H1 (cell line): ENCODE measurements around the gene ANO2. TPM values are rescaled to one million over a fixed set of nuclear protein-coding genes. Genes with fewer than 3 reads are reported as not detected.

Experiments used
- CTCF ChIA-PET: fragments of 300-600 bp; sonication (Branson Sonifier 250); formaldehyde crosslinking; loops from one replicate; lab custom pipeline; 2021; ENCODE audit not compliant: partially characterized antibody; lab: Charles Lee
- POLR2A ChIA-PET: fragments of 300-600 bp; sonication (Branson Sonifier 250); formaldehyde crosslinking; loops from one replicate; lab custom pipeline; 2021; ENCODE audit warnings: inconsistent platforms; ENCODE audit not compliant: partially characterized antibody; lab: Charles Lee
- DNase-seq, 2 experiments: peaks; one replicate each; pipeline versions ENCODE4 v3.0.0 to v3.0.0-alpha.2; 2010 to 2022; ENCODE audit warnings: low spot score in 2 of 2, low read depth in 1 of 2, mixed read lengths in 1 of 2
- FAIRE-seq: peaks from 2 replicates; lab custom pipeline; 2011; peaks lifted over from hg19 to GRCh38; lab: Jason Lieb, UNC
- H2AFZ ChIP-seq: 2 replicates; pipeline ENCODE4 v1.8.1; 2012; ENCODE audit warnings: low read length, inconsistent platforms
- H2AK5ac ChIP-seq: 2 replicates; pipeline ENCODE4 v1.6.1; 2013; ENCODE audit warnings: low read depth, low read length
- H2BK120ac ChIP-seq: replicated peaks from 2 replicates; pipeline ENCODE3; 2013; ENCODE audit warnings: low read depth, low read length, inconsistent platforms
- H2BK12ac ChIP-seq: 2 replicates; pipeline ENCODE4 v1.6.1; 2013; ENCODE audit warnings: low read depth, low read length
- H2BK15ac ChIP-seq: 2 replicates; pipeline ENCODE4 v1.6.1; 2013; ENCODE audit warnings: low read length
- H2BK20ac ChIP-seq: 2 replicates; pipeline ENCODE4 v1.6.1; 2013; ENCODE audit warnings: low read length
- H2BK5ac ChIP-seq: 2 replicates; pipeline ENCODE4 v1.6.1; 2013; ENCODE audit warnings: low read depth, low read length
- H3K14ac ChIP-seq: 2 replicates; pipeline ENCODE4 v1.6.1; 2013; ENCODE audit warnings: inconsistent platforms; ENCODE audit not compliant: insufficient read length
- H3K18ac ChIP-seq: 2 replicates; pipeline ENCODE4 v1.6.1; 2013; ENCODE audit warnings: low read length; ENCODE audit errors: extremely low read depth
- H3K23ac ChIP-seq: 2 replicates; pipeline ENCODE4 v1.6.1; 2013; ENCODE audit warnings: inconsistent platforms; ENCODE audit not compliant: insufficient read length
- H3K23me2 ChIP-seq: 2 replicates; pipeline ENCODE4 v1.6.1; 2013; ENCODE audit warnings: low read depth, low read length
- H3K27ac ChIP-seq: 2 replicates; pipeline ENCODE4 v1.6.1; 2011; ENCODE audit warnings: low read depth, low read length, inconsistent platforms
- H3K27me3 ChIP-seq, 4 experiments: replicated peaks in 1 of 4; 1 replicate in 1 of 4; 2 replicates in 3 of 4; pipeline versions ENCODE4 v1.6.1 to v1.8.1; 2011 to 2013; ENCODE audit warnings: low read length in 3 of 4, mild to moderate bottlenecking in 3 of 4, inconsistent platforms in 2 of 4, mixed read lengths in 2 of 4, moderate library complexity in 1 of 4; ENCODE audit not compliant: control insufficient read depth in 3 of 4, insufficient read depth in 3 of 4; ENCODE audit errors: extremely low read depth in 1 of 4
- H3K36me3 ChIP-seq, 4 experiments: 2 replicates each; pipeline versions ENCODE4 v1.6.1 to v1.8.1; 2011 to 2013; ENCODE audit warnings: mild to moderate bottlenecking in 4 of 4, low read length in 3 of 4, moderate library complexity in 2 of 4, control low read depth in 1 of 4, inconsistent platforms in 1 of 4; ENCODE audit not compliant: insufficient read depth in 4 of 4, control insufficient read depth in 2 of 4
- H3K4ac ChIP-seq: replicated peaks from 2 replicates; pipeline ENCODE3; 2013; ENCODE audit warnings: low read length, low read depth, mixed read lengths, inconsistent platforms; ENCODE audit not compliant: insufficient read length
- H3K4me1 ChIP-seq, 4 experiments: replicated peaks in 1 of 4; 1 replicate in 1 of 4; 2 replicates in 3 of 4; pipeline versions ENCODE4 v1.6.1 to v1.8.1; 2011 to 2013; ENCODE audit warnings: low read length in 3 of 4, inconsistent platforms in 2 of 4, mixed read lengths in 1 of 4; ENCODE audit not compliant: insufficient read depth in 4 of 4, control insufficient read depth in 3 of 4
- H3K4me2 ChIP-seq, 2 experiments: 2 replicates each; pipeline versions ENCODE4 v1.6.1 to v1.8.1; 2011 to 2013; ENCODE audit warnings: low read depth in 2 of 2, low read length in 2 of 2, control low read depth in 1 of 2, inconsistent platforms in 1 of 2, mild to moderate bottlenecking in 1 of 2; ENCODE audit not compliant: insufficient read depth in 1 of 2
- H3K4me3 ChIP-seq, 4 experiments: fragments of 200-600, 300-600 bp in 1 of 4; sonication (generic), shearing (Covaris generic), sonication (Bioruptor Twin) in 1 of 4; 2 replicates each; pipeline versions ENCODE4 v1.5.1 to v1.8.1; 2011 to 2016; ENCODE audit warnings: low read length in 4 of 4, low read depth in 3 of 4, control low read depth in 2 of 4, inconsistent platforms in 2 of 4, mild to moderate bottlenecking in 2 of 4, mixed read lengths in 1 of 4, moderate library complexity in 1 of 4; ENCODE audit not compliant: insufficient read depth in 2 of 4; ENCODE audit errors: extremely low read depth in 1 of 4
- H3K56ac ChIP-seq: replicated peaks from 2 replicates; pipeline ENCODE3; 2013; ENCODE audit warnings: low read depth, mild to moderate bottlenecking, mixed read lengths, low read length, inconsistent platforms; ENCODE audit not compliant: insufficient read length
- H3K79me1 ChIP-seq: 2 replicates; pipeline ENCODE4 v1.6.1; 2013; ENCODE audit warnings: low read depth, low read length, control low read depth
- H3K79me2 ChIP-seq, 2 experiments: 2 replicates each; pipeline versions ENCODE4 v1.6.1 to v1.8.1; 2012 to 2013; ENCODE audit warnings: low read length in 2 of 2, mild to moderate bottlenecking in 2 of 2, inconsistent platforms in 1 of 2; ENCODE audit not compliant: insufficient read depth in 2 of 2, control insufficient read depth in 1 of 2
- H3K9ac ChIP-seq, 4 experiments: replicated peaks in 1 of 4; 1 replicate in 1 of 4; 2 replicates in 3 of 4; pipeline versions ENCODE4 v1.6.1 to v1.8.1; 2011 to 2013; ENCODE audit warnings: low read depth in 3 of 4, low read length in 3 of 4, control low read depth in 2 of 4, mild to moderate bottlenecking in 2 of 4, moderate library complexity in 2 of 4, inconsistent platforms in 1 of 4; ENCODE audit errors: extremely low read depth in 1 of 4
- H3K9me3 ChIP-seq, 2 experiments: 2 replicates each; pipeline versions ENCODE4 v1.6.1 to v1.8.1; 2012 to 2013; ENCODE audit warnings: mild to moderate bottlenecking in 2 of 2, moderate library complexity in 2 of 2, control low read depth in 1 of 2, inconsistent platforms in 1 of 2, low read depth in 1 of 2, low read length in 1 of 2, mixed read lengths in 1 of 2; ENCODE audit not compliant: insufficient read depth in 2 of 2
- H4K20me1 ChIP-seq, 2 experiments: replicated peaks in 1 of 2; 2 replicates each; pipeline versions ENCODE3 to v1.8.1; 2011 to 2013; ENCODE audit warnings: inconsistent platforms in 2 of 2, low read length in 2 of 2, mild to moderate bottlenecking in 1 of 2; ENCODE audit not compliant: insufficient read depth in 2 of 2, control insufficient read depth in 1 of 2
- H4K5ac ChIP-seq: 2 replicates; pipeline ENCODE4 v1.6.1; 2013; ENCODE audit warnings: low read length, low read depth, mixed read lengths, inconsistent platforms; ENCODE audit not compliant: insufficient read length
- H4K8ac ChIP-seq: 2 replicates; pipeline ENCODE4 v1.8.0; 2013; ENCODE audit warnings: mild to moderate bottlenecking, moderate library complexity, low read length, inconsistent platforms; ENCODE audit not compliant: insufficient read depth; ENCODE audit errors: extremely low read depth
- H4K91ac ChIP-seq: replicated peaks from 2 replicates; pipeline ENCODE3; 2013; ENCODE audit warnings: low read length, mixed read lengths, inconsistent platforms; ENCODE audit not compliant: insufficient read length
- ASH2L ChIP-seq: fragments of 200-600, 300-600 bp; sonication (generic); IDR thresholded peaks from one replicate; pipeline ENCODE4 v1.7.1; 2017; ENCODE audit warnings: low read length
- BACH1 ChIP-seq: IDR thresholded peaks from 2 replicates; pipeline ENCODE4 v1.6.1; 2012; ENCODE audit warnings: low read length, improper control_type of control experiment
- CHD1 ChIP-seq: IDR thresholded peaks from 2 replicates; pipeline ENCODE4 v1.6.1; 2012; ENCODE audit warnings: low read depth, low read length, improper control_type of control experiment
- CHD2 ChIP-seq: IDR thresholded peaks from 2 replicates; pipeline ENCODE4 v1.6.1; 2012; ENCODE audit warnings: low read length, improper control_type of control experiment
- CREB1 ChIP-seq: IDR thresholded peaks from 2 replicates; pipeline ENCODE4 v1.6.1; 2012; ENCODE audit warnings: inconsistent platforms
- FOSL1 ChIP-seq: IDR thresholded peaks from 2 replicates; pipeline ENCODE4 v1.6.1; 2011; ENCODE audit warnings: mild to moderate bottlenecking, low read depth, low read length, moderate library complexity; ENCODE audit not compliant: insufficient read depth
- JUN ChIP-seq: IDR thresholded peaks from 2 replicates; pipeline ENCODE4 v1.6.1; 2011; ENCODE audit warnings: low read depth, mild to moderate bottlenecking, improper control_type of control experiment, low read length
- SAP30 ChIP-seq: fragments of 300-600 bp; sonication (generic); IDR thresholded peaks from 2 replicates; pipeline ENCODE4 v1.7.1; 2012; ENCODE audit warnings: low read length, moderate library complexity, mild to moderate bottlenecking, inconsistent platforms; ENCODE audit not compliant: insufficient read depth, insufficient replicate concordance
- SIRT6 ChIP-seq: IDR thresholded peaks from one replicate; pipeline ENCODE4 v1.7.1; 2012; ENCODE audit warnings: low read length, inconsistent platforms
- SP4 ChIP-seq: IDR thresholded peaks from 2 replicates; pipeline ENCODE4 v1.6.1; 2012; ENCODE audit warnings: low read length, inconsistent platforms
- TAF7 ChIP-seq: optimal IDR thresholded peaks from 2 replicates; pipeline ENCODE3; 2011; ENCODE audit warnings: low read depth, mild to moderate bottlenecking, inconsistent platforms, low read length, moderate library complexity, borderline replicate concordance
- YY1 ChIP-seq: IDR thresholded peaks from 2 replicates; pipeline ENCODE4 v1.6.1; 2011; ENCODE audit warnings: low read depth, mild to moderate bottlenecking, low read length
- WGBS, 2 experiments: shearing (Covaris generic) in 1 of 2; methylation state at CpG; one replicate each; pipeline versions ENCODE4 v1.1.6 to v1.1.7; 2013 to 2015; ENCODE audit warnings: low lambda C conversion rate in 2 of 2, mixed read lengths in 2 of 2, inconsistent platforms in 1 of 2, low coverage in 1 of 2, missing lambda C conversion rate in 1 of 2; ENCODE audit not compliant: insufficient replicate concordance in 2 of 2, insufficient coverage in 1 of 2, insufficient read length in 1 of 2; ENCODE audit errors: extremely low coverage in 1 of 2, missing lambda C conversion rate in 1 of 2; 5-methylcytosine and 5-hydroxymethylcytosine counted together
- polyA plus RNA-seq, 7 experiments: library from polyadenylated mRNA; depleted of rRNA in 3 of 7; stranded (reverse) in 5 of 7; unstranded in 2 of 7; fragments of >200 nt in 5 of 7; fragments of 200-250 nt in 2 of 7; gene quantifications; 1 replicate in 5 of 7; 2 replicates in 1 of 7; 4 replicates in 1 of 7; pipeline versions ENCODE4 v1.2.1 to v1.2.3, GENCODE V29; 2011 to 2013; ENCODE audit warnings: missing spikeins in 2 of 7, mixed read lengths in 2 of 7
- total RNA-seq: library from RNA; stranded (reverse); fragmentation: NEBNext Ultra II Directional; extraction: Animal tissue kit (Norgen Biotek cat#: 25700); gene quantifications from 2 replicates; pipeline ENCODE4 v1.2.1, GENCODE V29; 2021
- TF ChIP-seq, protein P1 (sequence below), 3 experiments: IDR thresholded peaks; 1 replicate in 2 of 3; 2 replicates in 1 of 3; pipeline versions ENCODE4 v1.5.1 to v1.6.1; 2011; ENCODE audit warnings: low read length in 3 of 3, mild to moderate bottlenecking in 3 of 3, inconsistent platforms in 2 of 3, low read depth in 1 of 3, moderate library complexity in 1 of 3; ENCODE audit not compliant: insufficient read depth in 1 of 3; ENCODE audit errors: control extremely low read depth in 1 of 3

ANO2 gene
- total and polyA plus RNA-seq, 2 of the 8 experiments (the other 6 are each of a cell fraction or from before 2014, with no cell fraction given) = 1.9 to 5.5 TPM

- Histone ChIP-seq H3K23me2 (peaks cover 2% of the 10 kb centered on the region), H4K5ac (no peak overlapping the region), H3K36me3 (no peaks in the 10 kb centered on the region), H3K23ac (no peak overlapping the region), H3K9me3 (no peaks in the 10 kb centered on the region), H2BK15ac (no peak overlapping the region), H2BK20ac (no peak overlapping the region), H3K4ac (no peak overlapping the region), H4K8ac (no peak overlapping the region), H3K9ac (no peak overlapping the region), H4K91ac (no peak overlapping the region), H4K20me1 (no peaks in the 10 kb centered on the region), H3K79me1 (no peaks in the 10 kb centered on the region), H3K27ac (no peak overlapping the region), H2BK5ac (no peak overlapping the region), H3K4me2 (no peak overlapping the region), H3K14ac (no peak overlapping the region), H2AK5ac (no peak overlapping the region), H2BK12ac (no peak overlapping the region), H3K56ac (no peak overlapping the region), H2AFZ (no peak overlapping the region), H3K27me3 (peaks cover 3 to 21% (median 10%) of the 10 kb centered on the region in 4 experiments; a peak in 5 of 7 replicates), H2BK120ac (no peak overlapping the region), H3K4me1 (peaks cover 0 to 5% (median 2%) of the 10 kb centered on the region in 4 experiments; a peak in 4 of 7 replicates), H3K18ac (no peak overlapping the region), H3K79me2 (no peaks in the 10 kb centered on the region), H3K4me3 (no peak overlapping the region)
- FAIRE-seq = no peak
- ChIA-PET POLR2A (no interaction called here), CTCF (interaction anchor here (0.5 to 1.2 kb wide), 3 partner anchors 23 to 1016 kb away, joined by 3 read pairs; no protein-coding TSS in a partner anchor)
- whole genome bisulfite sequencing, 2 experiments = 75% methylated on average over 3 of the region's 3 CpGs; no CpG with 5 or more reads in 1 of the 2 experiments
- DNase-seq = no peak
- TF ChIP-seq, protein P1, sequence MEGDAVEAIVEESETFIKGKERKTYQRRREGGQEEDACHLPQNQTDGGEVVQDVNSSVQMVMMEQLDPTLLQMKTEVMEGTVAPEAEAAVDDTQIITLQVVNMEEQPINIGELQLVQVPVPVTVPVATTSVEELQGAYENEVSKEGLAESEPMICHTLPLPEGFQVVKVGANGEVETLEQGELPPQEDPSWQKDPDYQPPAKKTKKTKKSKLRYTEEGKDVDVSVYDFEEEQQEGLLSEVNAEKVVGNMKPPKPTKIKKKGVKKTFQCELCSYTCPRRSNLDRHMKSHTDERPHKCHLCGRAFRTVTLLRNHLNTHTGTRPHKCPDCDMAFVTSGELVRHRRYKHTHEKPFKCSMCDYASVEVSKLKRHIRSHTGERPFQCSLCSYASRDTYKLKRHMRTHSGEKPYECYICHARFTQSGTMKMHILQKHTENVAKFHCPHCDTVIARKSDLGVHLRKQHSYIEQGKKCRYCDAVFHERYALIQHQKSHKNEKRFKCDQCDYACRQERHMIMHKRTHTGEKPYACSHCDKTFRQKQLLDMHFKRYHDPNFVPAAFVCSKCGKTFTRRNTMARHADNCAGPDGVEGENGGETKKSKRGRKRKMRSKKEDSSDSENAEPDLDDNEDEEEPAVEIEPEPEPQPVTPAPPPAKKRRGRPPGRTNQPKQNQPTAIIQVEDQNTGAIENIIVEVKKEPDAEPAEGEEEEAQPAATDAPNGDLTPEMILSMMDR (IDR thresholded peaks at IDR 0.05; ENCODE audit: control extremely low read depth in 1 of 3, insufficient read depth in 1 of 3, low read depth in 1 of 3, low read length in 3 of 3) = no peak
- TF ChIP-seq CHD2 = no peak
- TF ChIP-seq SIRT6 = no peak
- no peak for TF ChIP-seq YY1
- no peak for TF ChIP-seq FOSL1
- no peak for TF ChIP-seq BACH1
- TF ChIP-seq CREB1 = no peak
- TF ChIP-seq CHD1 = no peak
- TF ChIP-seq JUN = no peak
- no peak for TF ChIP-seq SP4
- TF ChIP-seq SAP30 = no peak
- no peak for TF ChIP-seq TAF7
- no peak for TF ChIP-seq ASH2L
These were observed 3.2 kb downstream of the ANO2 start for GRCh38 chr12:5941907-5942306.
